Measurements from ENCODE around the gene CFAP92. TPM values are rescaled to one million over a fixed set of nuclear protein-coding genes. Genes with fewer than 3 reads are reported as not detected.

The CFAP92 gene
- total RNA-seq, 1 donor from 2014 or later = 2.7 TPM

- DNase-seq (ENCODE audit: low spot score, unreplicated experiment) = no peak
- Mint-ChIP-seq H3K27ac (no peak overlapping the region), H3K9me3 (ENCODE audit: low read depth) (peaks cover 69% of the 10 kb centered on the region), H3K4me1 (ENCODE audit: low read depth) (no peaks in the 10 kb centered on the region), H3K4me3 (ENCODE audit: low read depth) (no peak overlapping the region), H3K27me3 (no peaks in the 10 kb centered on the region), H3K36me3 (ENCODE audit: insufficient read depth) (peaks cover 43% of the 10 kb centered on the region)
- TF ChIP-seq CTCF (IDR thresholded peaks at IDR 0.05; ENCODE audit: unreplicated experiment) = no peak
These were observed 70.3 kb downstream of the CFAP92 start for GRCh38 chr3:128923576-128923975.

GRCh38 chr3:128922804-128923459 lies 70.9 kb downstream of the CFAP92 start:
- no peaks in the 10 kb centered on the region for H3K4me1 Mint-ChIP-seq (ENCODE audit: low read depth)
- TF ChIP-seq CTCF (IDR thresholded peaks at IDR 0.05; ENCODE audit: unreplicated experiment) = no peak
- H3K4me3 Mint-ChIP-seq (ENCODE audit: low read depth) = no peak overlapping the region
- peaks cover 69% of the 10 kb centered on the region for H3K9me3 Mint-ChIP-seq (ENCODE audit: low read depth)
- no peak for DNase-seq (ENCODE audit: low spot score, unreplicated experiment)
- H3K27me3 Mint-ChIP-seq = no peaks in the 10 kb centered on the region
- peaks cover 48% of the 10 kb centered on the region for H3K36me3 Mint-ChIP-seq (ENCODE audit: insufficient read depth)
- H3K27ac Mint-ChIP-seq = no peak overlapping the region

- Mint-ChIP-seq H3K27ac (no peak overlapping the region), H3K9me3 (ENCODE audit: low read depth) (peaks cover 51% of the 10 kb centered on the region), H3K27me3 (no peaks in the 10 kb centered on the region), H3K36me3 (ENCODE audit: insufficient read depth) (peaks cover 51% of the 10 kb centered on the region), H3K4me3 (ENCODE audit: low read depth) (no peak overlapping the region), H3K4me1 (ENCODE audit: low read depth) (no peaks in the 10 kb centered on the region)
- no peak for TF ChIP-seq CTCF (IDR thresholded peaks at IDR 0.05; ENCODE audit: unreplicated experiment)
- DNase-seq (ENCODE audit: low spot score, unreplicated experiment) = no peak
These were observed 73.9 kb downstream of the CFAP92 start for GRCh38 chr3:128919988-128920387.

- DNase-seq (ENCODE audit: low spot score, unreplicated experiment) = no peak
- no peak for TF ChIP-seq CTCF (IDR thresholded peaks at IDR 0.05; ENCODE audit: unreplicated experiment)
- Mint-ChIP-seq H3K4me3 (ENCODE audit: low read depth) (no peak overlapping the region), H3K27me3 (no peaks in the 10 kb centered on the region), H3K36me3 (ENCODE audit: insufficient read depth) (peaks cover 49% of the 10 kb centered on the region), H3K4me1 (ENCODE audit: low read depth) (no peaks in the 10 kb centered on the region), H3K9me3 (ENCODE audit: low read depth) (peaks cover 30% of the 10 kb centered on the region), H3K27ac (no peak overlapping the region)
These were observed 76.6 kb downstream of the CFAP92 start for GRCh38 chr3:128917291-128917690.

- no peak overlapping the region for H3K4me3 Mint-ChIP-seq (ENCODE audit: low read depth)
- DNase-seq (ENCODE audit: low spot score, unreplicated experiment) = no peak
- no peaks in the 10 kb centered on the region for H3K27me3 Mint-ChIP-seq
- peaks cover 40% of the 10 kb centered on the region for H3K36me3 Mint-ChIP-seq (ENCODE audit: insufficient read depth)
- H3K4me1 Mint-ChIP-seq (ENCODE audit: low read depth) = no peaks in the 10 kb centered on the region
- H3K27ac Mint-ChIP-seq = peak overlapping the region; percentile 21
- peaks cover 14% of the 10 kb centered on the region for H3K9me3 Mint-ChIP-seq (ENCODE audit: low read depth)
- no peak for TF ChIP-seq CTCF (IDR thresholded peaks at IDR 0.05; ENCODE audit: unreplicated experiment)
These were observed 78.8 kb downstream of the CFAP92 start for GRCh38 chr3:128914966-128915645.
